Stimulated activated memory B cell treated with anti-CD40 and anti-IgM and Interleukin-4, amounts not matched to agents 10 μg/mL and 1 μg/mL and 100 μg/mL, for 72 hours (primary cell): ENCODE data around the gene CAPRIN2.

ENCODE experiments used
- ATAC-seq: fragments of 150-1000 bp; cut with Tn5 transposase; 2 replicates; pipeline ENCODE4 v1.10.0; 2021
- H3K27ac Mint-ChIP-seq: one replicate; pipeline ENCODE4 v1.8.0; 2022; ENCODE audit warnings: mild to moderate bottlenecking, mixed read lengths
- H3K27me3 Mint-ChIP-seq: one replicate; pipeline ENCODE4 v1.8.0; 2022; ENCODE audit warnings: mixed read lengths
- H3K36me3 Mint-ChIP-seq: one replicate; pipeline ENCODE4 v1.8.0; 2022; ENCODE audit warnings: mixed read lengths
- H3K4me1 Mint-ChIP-seq: one replicate; pipeline ENCODE4 v1.8.0; 2022; ENCODE audit warnings: mixed read lengths
- H3K4me3 Mint-ChIP-seq: one replicate; pipeline ENCODE4 v1.8.0; 2022; ENCODE audit warnings: mild to moderate bottlenecking, moderate library complexity, mixed read lengths
- H3K9me3 Mint-ChIP-seq: one replicate; pipeline ENCODE4 v1.8.0; 2022; ENCODE audit warnings: mixed read lengths

The CAPRIN2 gene

GRCh38 chr12:30746190-30746589 lies 8.6 kb downstream of the CAPRIN2 start:
- H3K4me1 Mint-ChIP-seq: peaks cover 29% of the 10 kb centered on the region
- peaks cover 39% of the 10 kb centered on the region for H3K36me3 Mint-ChIP-seq
- no peak for ATAC-seq
- no peaks in the 10 kb centered on the region for H3K9me3 Mint-ChIP-seq
- H3K27ac Mint-ChIP-seq: no peak overlapping the region
- no peak overlapping the region for H3K4me3 Mint-ChIP-seq
- no peaks in the 10 kb centered on the region for H3K27me3 Mint-ChIP-seq

GRCh38 chr12:30744321-30744720 lies 10.4 kb downstream of the CAPRIN2 start:
- no peak for ATAC-seq
- H3K27me3 Mint-ChIP-seq: no peaks in the 10 kb centered on the region
- H3K9me3 Mint-ChIP-seq: no peaks in the 10 kb centered on the region
- no peak overlapping the region for H3K4me3 Mint-ChIP-seq
- H3K27ac Mint-ChIP-seq: no peak overlapping the region
- H3K36me3 Mint-ChIP-seq: peaks cover 24% of the 10 kb centered on the region
- peaks cover 12% of the 10 kb centered on the region for H3K4me1 Mint-ChIP-seq

GRCh38 chr12:30740274-30740673 lies 14.5 kb downstream of the CAPRIN2 start:
- no peaks in the 10 kb centered on the region for H3K4me1 Mint-ChIP-seq
- H3K27ac Mint-ChIP-seq: no peak overlapping the region
- no peaks in the 10 kb centered on the region for H3K9me3 Mint-ChIP-seq
- peaks cover 26% of the 10 kb centered on the region for H3K36me3 Mint-ChIP-seq
- no peak overlapping the region for H3K4me3 Mint-ChIP-seq
- H3K27me3 Mint-ChIP-seq: no peaks in the 10 kb centered on the region
- no peak for ATAC-seq

DNA sequence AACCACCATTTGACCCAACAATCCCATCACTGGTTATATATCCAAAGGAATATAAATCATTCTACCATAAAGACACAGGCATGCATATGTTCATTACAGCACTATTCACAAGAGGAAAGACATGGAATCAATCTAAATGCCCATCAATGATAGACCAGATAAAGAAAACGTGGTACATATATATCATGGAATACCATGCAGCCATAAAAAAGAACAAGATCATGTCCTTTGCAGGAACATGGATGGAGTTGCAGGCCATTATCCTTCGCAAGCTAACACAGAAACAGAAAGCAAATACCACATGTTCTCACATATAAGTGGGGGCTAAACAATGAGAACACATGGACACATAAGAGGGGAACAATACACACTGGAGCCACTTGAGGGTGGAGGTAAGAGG lies 15.7 kb downstream of the CAPRIN2 start:
- H3K27ac Mint-ChIP-seq: no peak overlapping the region
- no peaks in the 10 kb centered on the region for H3K27me3 Mint-ChIP-seq
- peaks cover 35% of the 10 kb centered on the region for H3K36me3 Mint-ChIP-seq
- H3K4me1 Mint-ChIP-seq: no peaks in the 10 kb centered on the region
- no peak overlapping the region for H3K4me3 Mint-ChIP-seq
- no peak for ATAC-seq
- no peaks in the 10 kb centered on the region for H3K9me3 Mint-ChIP-seq

GRCh38 chr12:30732954-30733637 lies 21.7 kb downstream of the CAPRIN2 start:
- no peak overlapping the region for H3K27ac Mint-ChIP-seq

GRCh38 chr12:30730011-30730410 lies 24.7 kb downstream of the CAPRIN2 start:
- Mint-ChIP-seq H3K27ac (no peak overlapping the region), H3K4me1 (no peaks in the 10 kb centered on the region), H3K4me3 (no peak overlapping the region), H3K27me3 (no peaks in the 10 kb centered on the region), H3K36me3 (peaks cover 35% of the 10 kb centered on the region), H3K9me3 (no peaks in the 10 kb centered on the region)
- no peak for ATAC-seq

More at GRCh38 chr12:30732954-30733637, 21.7 kb downstream of the CAPRIN2 start:
- Mint-ChIP-seq H3K27me3 (no peaks in the 10 kb centered on the region), H3K36me3 (peaks cover 51% of the 10 kb centered on the region), H3K4me1 (no peaks in the 10 kb centered on the region), H3K4me3 (no peak overlapping the region), H3K9me3 (no peaks in the 10 kb centered on the region)
- ATAC-seq: no peak

DNA sequence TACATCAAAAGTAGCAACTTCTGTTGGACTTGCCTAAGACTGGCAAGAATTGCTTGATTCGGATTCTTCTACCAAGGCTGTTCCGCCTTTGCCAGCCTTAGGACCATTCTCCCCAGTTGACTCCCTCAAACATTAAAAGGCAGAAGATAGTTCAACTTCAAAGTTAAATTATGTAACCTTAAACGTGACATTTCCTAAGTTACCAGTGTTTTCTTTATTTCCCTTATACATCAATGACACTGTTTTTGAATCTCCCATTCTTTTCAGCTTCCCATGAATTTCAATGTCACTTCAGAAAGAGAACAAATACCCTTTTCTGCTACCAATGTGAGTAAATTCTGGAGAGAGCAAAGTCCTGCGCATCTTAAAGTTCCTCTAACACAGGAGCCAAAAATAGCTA lies 25.2 kb downstream of the CAPRIN2 start:
- no peak for ATAC-seq
- no peak overlapping the region for H3K4me3 Mint-ChIP-seq
- H3K4me1 Mint-ChIP-seq: no peaks in the 10 kb centered on the region
- no peak overlapping the region for H3K27ac Mint-ChIP-seq
- H3K36me3 Mint-ChIP-seq: peaks cover 31% of the 10 kb centered on the region
- H3K27me3 Mint-ChIP-seq: no peaks in the 10 kb centered on the region
- H3K9me3 Mint-ChIP-seq: no peaks in the 10 kb centered on the region

- Mint-ChIP-seq H3K4me3 (no peak overlapping the region), H3K4me1 (no peaks in the 10 kb centered on the region), H3K27ac (no peak overlapping the region), H3K27me3 (no peaks in the 10 kb centered on the region), H3K9me3 (no peaks in the 10 kb centered on the region), H3K36me3 (peaks cover 35% of the 10 kb centered on the region)
- ATAC-seq: no peak
Measured at GRCh38 chr12:30726647-30727046, 28.1 kb downstream of the CAPRIN2 start.

DNA sequence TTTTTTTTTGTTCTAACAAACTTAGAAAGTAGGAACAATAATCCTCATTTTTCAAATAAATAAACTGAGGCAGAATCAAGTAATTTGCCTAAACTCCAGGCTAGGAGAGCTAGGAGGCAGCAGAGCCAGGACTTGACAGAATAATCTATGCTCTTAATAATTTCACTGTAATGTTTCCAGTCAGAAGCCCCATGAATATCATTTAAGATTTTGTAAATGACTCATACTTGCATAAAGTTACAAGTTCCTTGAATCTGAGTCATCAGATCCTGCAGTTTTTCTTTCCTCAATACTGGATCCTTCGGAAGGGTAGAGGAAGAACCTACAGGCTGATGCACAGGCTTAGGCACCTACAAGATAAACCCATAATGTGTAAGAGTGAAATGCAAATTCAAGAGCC lies 29.0 kb downstream of the CAPRIN2 start:
- no peaks in the 10 kb centered on the region for H3K9me3 Mint-ChIP-seq
- no peaks in the 10 kb centered on the region for H3K4me1 Mint-ChIP-seq
- no peak overlapping the region for H3K4me3 Mint-ChIP-seq
- H3K27ac Mint-ChIP-seq: no peak overlapping the region
- ATAC-seq: no peak
- H3K36me3 Mint-ChIP-seq: peaks cover 43% of the 10 kb centered on the region
- no peaks in the 10 kb centered on the region for H3K27me3 Mint-ChIP-seq

DNA sequence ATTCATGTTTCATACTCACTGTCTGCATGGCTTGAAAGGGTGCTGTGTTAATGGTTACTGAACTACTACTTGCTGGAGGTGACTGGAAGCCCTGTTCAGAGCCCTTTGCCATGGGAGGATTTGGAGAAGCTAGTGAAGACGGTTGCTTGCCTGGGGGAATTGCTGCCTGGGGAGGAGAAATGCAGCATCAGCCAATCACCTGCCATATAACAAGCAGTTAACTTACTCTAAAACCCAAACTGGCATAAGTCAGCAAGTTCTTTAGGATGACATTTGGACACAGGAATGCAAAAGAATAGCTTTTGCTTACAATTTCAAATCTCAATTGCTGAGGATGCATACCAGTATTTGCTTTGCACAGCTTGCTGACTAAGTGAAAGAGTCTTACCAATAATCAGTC lies 35.7 kb downstream of the CAPRIN2 start:
- Mint-ChIP-seq H3K27ac (no peak overlapping the region), H3K36me3 (peaks cover 56% of the 10 kb centered on the region), H3K4me3 (no peak overlapping the region), H3K9me3 (no peaks in the 10 kb centered on the region), H3K27me3 (no peaks in the 10 kb centered on the region), H3K4me1 (no peaks in the 10 kb centered on the region)
- no peak for ATAC-seq

DNA sequence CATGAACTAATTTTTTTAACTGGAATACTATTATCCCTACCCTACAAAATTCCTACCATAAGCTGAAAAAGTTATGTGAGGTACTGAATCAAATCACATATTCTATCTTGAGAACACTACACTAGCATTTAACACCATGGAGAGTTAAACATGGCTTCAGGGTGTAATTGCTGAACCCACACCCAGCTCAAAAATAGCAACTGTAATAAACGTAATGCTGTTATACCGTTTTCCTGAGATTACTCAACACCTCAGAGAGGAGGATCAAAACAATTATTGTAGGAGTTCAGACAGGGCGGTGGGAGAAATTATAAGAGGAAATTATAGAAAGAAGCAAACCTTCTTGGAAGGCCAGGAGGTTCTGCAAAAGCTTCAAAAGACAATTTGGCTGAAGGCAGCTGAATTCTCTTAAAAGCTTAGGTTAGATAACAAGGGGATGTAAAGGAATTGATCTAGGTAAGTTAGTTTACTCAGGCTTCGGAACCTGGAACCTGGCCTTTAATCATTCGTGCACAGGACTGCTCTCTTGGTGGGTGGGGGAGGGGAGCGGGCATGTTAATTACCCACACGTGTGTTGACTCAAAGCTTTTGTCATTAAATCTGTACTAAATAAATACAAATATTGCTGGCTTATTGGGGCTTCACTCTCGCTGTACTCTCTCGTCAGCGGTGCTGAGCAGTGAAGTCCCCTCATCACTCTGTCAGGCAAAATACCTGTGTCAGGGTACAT lies 47.0 kb downstream of the CAPRIN2 start:
- H3K4me1 Mint-ChIP-seq: no peaks in the 10 kb centered on the region
- no peak overlapping the region for H3K4me3 Mint-ChIP-seq
- ATAC-seq: no peak

GRCh38 chr12:30706476-30706875 lies 48.3 kb downstream of the CAPRIN2 start:
- Mint-ChIP-seq H3K27ac (no peak overlapping the region), H3K4me1 (no peaks in the 10 kb centered on the region), H3K9me3 (no peaks in the 10 kb centered on the region), H3K27me3 (no peaks in the 10 kb centered on the region), H3K4me3 (no peak overlapping the region), H3K36me3 (peaks cover 19% of the 10 kb centered on the region)
- no peak for ATAC-seq

More for the DNA sequence above, 47.0 kb downstream of the CAPRIN2 start:
- Mint-ChIP-seq H3K27ac (no peak overlapping the region), H3K36me3 (peaks cover 27% of the 10 kb centered on the region), H3K9me3 (no peaks in the 10 kb centered on the region), H3K27me3 (no peaks in the 10 kb centered on the region)

DNA sequence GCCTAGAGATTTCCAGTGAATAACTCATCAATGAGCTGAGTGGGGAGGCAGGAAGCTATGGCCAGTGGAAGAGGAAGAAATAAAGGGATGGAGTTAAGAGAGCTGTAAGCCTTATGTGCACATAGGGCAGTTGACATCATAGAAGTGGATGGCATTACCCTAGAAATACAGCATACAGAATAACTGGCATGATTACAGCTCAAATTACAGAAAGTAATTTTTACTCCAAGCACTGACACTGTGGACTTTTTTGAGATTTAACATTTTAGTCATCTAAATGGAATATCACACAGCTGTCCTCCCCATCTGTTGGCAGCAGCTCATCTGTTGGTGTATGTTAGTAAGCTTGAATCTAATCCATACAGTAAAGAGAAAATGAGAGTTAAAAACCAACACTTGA lies 53.7 kb downstream of the CAPRIN2 start:
- Mint-ChIP-seq H3K36me3 (peaks cover 5% of the 10 kb centered on the region), H3K4me1 (peaks cover 5% of the 10 kb centered on the region), H3K4me3 (no peak overlapping the region), H3K27me3 (no peaks in the 10 kb centered on the region), H3K27ac (no peak overlapping the region), H3K9me3 (no peaks in the 10 kb centered on the region)
- no peak for ATAC-seq

- H3K4me3 Mint-ChIP-seq: no peak overlapping the region
- H3K27ac Mint-ChIP-seq: no peak overlapping the region
- H3K27me3 Mint-ChIP-seq: no peaks in the 10 kb centered on the region
- no peak for ATAC-seq
- H3K9me3 Mint-ChIP-seq: no peaks in the 10 kb centered on the region
- H3K36me3 Mint-ChIP-seq: peaks cover 5% of the 10 kb centered on the region
- H3K4me1 Mint-ChIP-seq: peaks cover 7% of the 10 kb centered on the region
Measured at GRCh38 chr12:30700216-30700900, 54.4 kb downstream of the CAPRIN2 start.

DNA sequence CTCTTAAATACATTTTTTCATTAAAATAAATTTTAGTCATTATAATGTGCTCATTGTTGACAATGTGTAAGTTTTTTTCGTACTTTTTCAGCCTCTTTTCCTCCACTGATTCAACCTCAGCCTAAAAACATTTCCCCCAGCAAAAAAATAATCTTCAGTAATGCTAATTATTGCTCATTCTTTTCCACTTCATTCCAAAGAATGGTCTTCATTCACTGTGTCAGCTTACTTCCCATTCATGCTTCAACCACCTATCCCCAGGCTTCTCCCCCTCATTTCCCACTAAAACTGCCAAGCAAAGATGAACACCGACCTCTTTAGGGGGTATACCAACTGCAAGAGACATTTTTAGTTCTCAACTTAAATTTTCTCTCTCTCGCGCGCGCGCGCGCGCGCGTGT lies 56.4 kb downstream of the CAPRIN2 start:
- Mint-ChIP-seq H3K27me3 (no peaks in the 10 kb centered on the region), H3K9me3 (no peaks in the 10 kb centered on the region), H3K27ac (no peak overlapping the region), H3K4me1 (peaks cover 23% of the 10 kb centered on the region), H3K36me3 (no peaks in the 10 kb centered on the region), H3K4me3 (no peak overlapping the region)
- ATAC-seq: no peak

- H3K27ac Mint-ChIP-seq: no peak overlapping the region
- H3K4me1 Mint-ChIP-seq: peaks cover 34% of the 10 kb centered on the region
- no peak overlapping the region for H3K4me3 Mint-ChIP-seq
Measured at GRCh38 chr12:30696943-30697342, 57.8 kb downstream of the CAPRIN2 start.

More at GRCh38 chr12:30696943-30697342, 57.8 kb downstream of the CAPRIN2 start:
- Mint-ChIP-seq H3K36me3 (no peaks in the 10 kb centered on the region), H3K9me3 (no peaks in the 10 kb centered on the region), H3K27me3 (no peaks in the 10 kb centered on the region)
- ATAC-seq: no peak
